HG03025 (cell line): ENCODE measurements around the gene NSUN3.
"Not testable (repeated sequence)": the region's sequence is repeated elsewhere in the genome, so short reads cannot be mapped to it uniquely, and the experiment has no call there.

Source experiments
- ATAC-seq: cut with Tn5 transposase; IDR thresholded peaks from one replicate; pipeline ENCODE4 v1.9.1; 2021; ENCODE audit warnings: mild to moderate bottlenecking, moderate library complexity; ENCODE audit not compliant: unreplicated experiment, low FRiP score

The NSUN3 gene

GRCh38 chr3:94066506-94067500 lies 3.9 kb downstream of the NSUN3 start:
- no peak for ATAC-seq

DNA sequence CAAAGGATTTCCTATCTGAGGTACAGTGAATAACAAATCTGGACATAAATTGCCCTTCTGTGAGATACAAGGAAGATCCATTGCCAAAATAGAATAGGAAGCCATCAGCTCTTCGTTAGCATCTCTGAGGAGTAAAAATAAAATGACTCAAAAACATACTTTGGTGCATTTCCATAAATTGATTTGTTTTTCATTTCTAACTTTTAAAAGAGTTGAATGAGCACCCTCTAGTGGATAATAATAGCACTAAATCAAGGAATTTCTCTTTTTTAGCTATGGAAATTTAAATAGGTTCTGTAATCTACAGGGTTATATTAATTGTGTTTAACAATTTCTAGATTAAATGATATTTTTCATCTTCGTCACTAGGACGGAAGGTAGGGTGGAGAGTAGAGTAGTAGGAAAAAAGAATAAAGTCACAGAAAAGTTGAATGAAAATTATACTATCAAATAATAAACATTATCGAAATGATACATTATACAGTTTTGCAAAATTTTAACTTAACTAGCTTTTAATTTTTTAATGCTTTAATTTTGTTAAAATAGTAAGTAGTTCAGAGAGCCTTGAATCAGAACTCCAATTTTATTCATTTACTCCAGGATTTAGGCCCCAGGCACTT lies 6.4 kb downstream of the NSUN3 start:
- no peak for ATAC-seq

GRCh38 chr3:94070341-94070911 lies 7.6 kb downstream of the NSUN3 start:
- ATAC-seq = peak; percentile 83

DNA sequence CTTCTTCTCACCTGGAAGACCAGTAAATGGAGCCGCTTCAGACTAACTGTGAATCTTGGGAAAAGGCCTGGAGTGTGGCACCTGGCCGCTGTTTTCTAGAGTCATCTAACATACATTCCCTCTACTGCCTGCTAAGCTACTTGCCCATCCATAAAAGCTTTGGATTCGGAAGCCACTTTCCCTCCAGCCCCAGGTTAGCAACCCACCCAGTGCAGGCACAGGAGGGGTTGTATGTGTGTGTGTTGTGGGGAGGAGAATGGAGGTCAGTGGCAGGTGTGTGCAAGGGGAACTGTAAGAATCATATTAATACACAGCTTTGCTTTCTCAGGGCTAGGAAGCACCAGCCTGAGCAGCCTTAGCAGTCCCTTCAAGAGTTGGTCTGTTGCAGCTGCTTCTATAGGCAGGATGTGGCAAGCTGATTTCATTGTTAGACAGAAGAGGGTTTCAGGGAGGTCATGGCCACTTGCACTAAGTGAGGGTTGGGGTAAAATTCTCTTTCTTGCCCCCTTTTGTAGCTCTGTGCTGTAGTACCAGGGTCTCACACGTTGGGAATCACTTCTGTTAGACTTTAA lies 8.9 kb downstream of the NSUN3 start:
- peak; percentile 46 for ATAC-seq

DNA sequence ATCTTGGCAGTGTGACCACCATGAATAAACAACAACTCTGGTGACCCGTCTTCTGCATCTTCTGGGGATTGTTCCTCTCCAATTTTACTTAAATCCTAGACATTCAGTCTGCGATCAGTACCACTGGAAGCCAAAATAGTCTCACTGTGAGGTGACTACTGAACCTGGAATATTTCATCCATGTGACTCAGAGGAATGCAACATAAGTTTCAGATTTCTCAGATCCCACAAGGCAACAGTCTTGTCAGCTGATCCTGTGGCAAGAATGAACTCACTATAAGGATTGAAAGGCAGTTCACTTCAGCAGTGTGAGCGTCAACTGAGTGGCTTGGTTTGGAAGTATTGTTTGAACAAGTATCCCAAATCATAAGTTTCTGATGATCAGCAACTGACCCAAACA lies 13.2 kb downstream of the NSUN3 start:
- no peak for ATAC-seq

DNA sequence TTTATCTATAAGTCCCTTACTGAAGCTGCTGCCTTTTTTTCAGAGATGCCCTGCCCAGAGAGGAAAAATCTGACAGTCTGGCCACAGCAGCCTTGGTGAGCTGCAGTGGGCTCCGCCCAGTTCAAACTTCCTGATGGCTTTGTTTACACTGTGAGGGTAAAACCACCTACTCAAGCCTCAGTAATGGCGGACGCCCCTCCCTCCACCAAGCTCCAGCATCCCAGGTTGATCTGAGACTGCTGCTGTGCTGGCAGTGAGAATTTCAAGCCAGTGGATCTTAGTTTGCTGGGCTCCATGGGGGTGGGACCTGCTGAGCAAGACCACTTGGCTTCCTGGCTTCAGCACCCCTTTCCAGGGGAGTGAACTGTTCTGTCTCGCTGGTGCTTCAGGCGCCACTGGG lies 17.7 kb downstream of the NSUN3 start:
- ATAC-seq = not testable (repeated sequence)

DNA sequence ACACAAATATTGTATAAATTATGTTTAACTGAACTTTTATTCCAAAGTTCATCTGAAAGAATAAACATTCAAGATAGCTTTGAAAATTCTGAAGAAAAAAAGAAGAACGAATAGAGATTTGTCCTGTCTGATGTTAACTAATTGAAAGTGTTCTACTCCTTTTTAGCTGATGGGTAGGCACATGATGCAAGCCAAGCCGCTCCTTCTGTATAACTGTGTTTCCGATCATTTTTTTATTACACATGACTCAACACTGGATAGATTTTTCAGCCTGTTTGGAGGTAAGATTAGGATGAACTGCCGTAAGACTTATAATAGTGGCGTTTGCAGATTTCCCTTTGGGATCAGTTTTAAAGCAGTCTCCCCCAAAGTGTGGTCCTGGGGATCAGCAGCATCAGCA lies 19.0 kb downstream of the NSUN3 start:
- no peak for ATAC-seq

DNA sequence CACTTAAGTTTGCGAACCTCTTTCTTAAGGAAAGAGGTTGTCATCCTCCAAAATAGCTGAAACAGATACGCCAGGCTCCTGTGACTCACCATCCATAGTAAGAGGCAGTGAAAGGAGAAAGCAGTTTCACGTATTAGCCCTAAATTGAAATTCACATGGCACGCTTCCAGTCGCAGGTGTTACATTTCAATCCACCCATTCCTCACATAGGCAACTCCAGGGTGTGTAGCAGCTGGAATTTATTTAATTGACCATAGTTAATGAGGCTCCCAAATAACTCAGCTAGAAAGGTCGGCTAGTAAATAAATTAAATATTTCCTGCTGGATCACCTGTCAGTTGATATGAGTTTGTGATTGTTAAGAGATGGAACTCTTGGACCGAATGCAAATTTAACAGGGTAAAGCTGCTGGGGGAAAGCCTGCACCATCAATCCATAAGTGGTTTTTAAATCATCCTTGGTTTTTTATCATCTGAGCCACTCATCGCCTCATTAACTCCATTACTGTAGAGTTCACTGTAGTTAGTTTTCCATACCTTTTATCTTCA lies 19.6 kb downstream of the NSUN3 start:
- no peak for ATAC-seq

DNA sequence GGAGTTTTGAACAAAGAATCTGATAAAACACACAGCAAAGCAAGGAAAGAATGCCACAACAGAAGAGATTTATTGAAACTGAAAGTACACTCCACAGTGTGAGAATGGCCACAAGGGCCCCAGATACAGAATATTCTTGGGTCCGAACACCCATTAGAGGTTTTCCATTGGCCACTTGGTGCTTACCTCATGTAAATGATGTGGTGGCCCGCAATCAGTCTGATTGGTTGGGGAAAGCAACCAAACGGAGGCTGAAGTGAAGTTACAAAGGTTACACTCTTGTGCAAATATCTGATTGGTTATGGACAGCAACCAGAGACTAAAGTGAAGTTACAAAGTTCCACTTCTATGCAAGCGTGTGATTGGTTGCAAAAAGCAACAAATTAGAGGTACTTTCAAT lies 20.4 kb downstream of the NSUN3 start:
- ATAC-seq = no peak

GRCh38 chr3:94089126-94089525 lies 26.3 kb downstream of the NSUN3 start:
- ATAC-seq = no peak

DNA sequence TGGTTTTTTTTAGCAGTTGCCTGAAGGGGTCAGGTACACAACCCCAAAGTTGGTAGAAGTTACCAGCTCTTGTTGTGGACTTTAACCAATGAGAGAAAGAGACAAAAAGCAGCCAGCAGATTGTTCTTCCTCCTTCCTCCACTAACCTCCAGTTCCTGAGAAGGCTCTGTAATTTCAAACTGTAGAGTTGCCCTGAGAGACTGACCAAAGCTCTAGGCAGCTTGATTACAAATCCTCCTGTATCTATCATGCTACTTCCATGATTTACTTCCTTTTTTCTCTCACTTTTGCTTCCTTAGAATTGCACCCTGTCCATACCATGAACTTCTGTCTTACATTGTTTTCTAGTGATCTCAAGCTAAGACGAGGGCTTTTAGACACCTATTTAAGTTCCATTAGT lies 29.2 kb downstream of the NSUN3 start:
- no peak for ATAC-seq

- ATAC-seq = no peak
These were observed 30.3 kb downstream of the NSUN3 start for GRCh38 chr3:94093151-94093550.

- no peak for ATAC-seq
These were observed 32.2 kb downstream of the NSUN3 start for GRCh38 chr3:94095111-94095510.

DNA sequence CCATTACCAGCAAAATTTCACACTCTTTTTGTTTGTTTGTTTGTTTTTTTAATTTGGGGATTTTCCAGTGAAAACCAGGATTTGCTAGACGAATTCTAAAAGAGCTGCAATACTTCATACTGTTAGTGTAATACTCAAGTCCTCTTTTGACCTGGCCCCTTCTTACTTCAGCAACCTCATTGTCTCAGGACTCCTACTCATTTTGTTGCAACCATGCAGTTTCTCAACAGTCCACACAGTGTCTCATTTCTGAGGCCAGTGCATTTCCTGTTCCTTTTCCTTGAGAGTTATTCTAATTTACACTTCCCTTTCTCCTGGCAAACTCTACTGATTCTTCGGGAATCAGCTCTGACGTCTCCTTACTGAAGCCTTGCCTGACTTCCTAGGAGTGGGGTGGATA lies 35.6 kb downstream of the NSUN3 start:
- no peak for ATAC-seq

DNA sequence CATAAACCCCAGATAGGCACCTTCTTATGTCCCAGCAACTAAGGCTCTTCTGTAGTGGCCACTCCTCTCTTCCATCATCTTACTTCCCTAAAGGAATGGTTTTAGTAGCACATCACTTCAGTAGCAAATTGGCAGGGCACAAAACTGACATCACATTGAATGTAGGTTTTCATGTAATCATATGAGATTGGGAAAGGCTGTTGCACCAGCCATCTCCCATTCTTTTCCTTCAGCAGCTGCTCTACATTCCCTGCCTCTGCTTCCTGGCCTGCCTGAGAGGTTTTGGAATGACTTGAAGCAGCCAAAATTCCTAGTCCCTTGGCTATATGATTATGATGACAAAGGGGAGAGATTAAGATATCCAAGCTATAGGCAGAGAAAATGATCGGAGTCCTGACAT lies 36.5 kb downstream of the NSUN3 start:
- no peak for ATAC-seq

DNA sequence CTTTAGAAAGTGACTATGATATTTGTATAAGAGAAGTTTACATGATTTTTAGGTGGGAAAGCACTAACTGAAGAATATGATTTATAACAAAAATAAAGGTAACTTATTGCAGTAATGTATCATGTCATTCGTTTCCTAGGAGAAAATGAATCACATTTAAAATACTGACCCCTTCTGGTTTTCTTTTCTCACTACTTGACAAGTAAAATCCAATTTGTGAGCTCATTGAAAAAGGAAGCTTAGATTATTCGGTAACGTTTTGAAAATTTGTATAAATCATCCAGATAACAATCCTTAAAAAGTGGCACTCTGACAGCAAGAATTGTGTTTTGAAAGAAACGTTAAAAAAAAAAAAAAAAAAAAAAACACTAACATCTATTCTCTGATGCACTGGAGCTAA lies 39.0 kb downstream of the NSUN3 start:
- no peak for ATAC-seq

DNA sequence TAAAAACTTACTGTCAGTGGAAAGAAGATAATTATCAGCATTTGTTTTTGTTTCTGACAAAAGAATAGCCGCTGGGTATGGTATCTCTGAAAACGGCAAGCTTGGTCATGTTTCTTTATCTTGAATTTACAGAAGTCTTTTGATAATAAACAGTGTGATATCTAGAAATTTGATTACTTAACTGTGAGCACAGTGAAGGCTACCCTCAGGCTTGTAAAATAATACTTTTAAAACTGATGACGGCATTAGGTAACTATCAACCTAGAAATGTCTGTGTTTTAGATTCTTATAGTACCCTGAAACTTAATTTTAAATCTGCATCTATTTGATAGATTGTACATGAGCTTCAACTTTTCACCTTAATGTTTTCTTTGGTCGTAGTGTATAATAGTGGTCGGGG lies 43.4 kb downstream of the NSUN3 start:
- ATAC-seq = no peak

GRCh38 chr3:94110232-94110631 lies 47.4 kb downstream of the NSUN3 start:
- not testable (repeated sequence) for ATAC-seq

DNA sequence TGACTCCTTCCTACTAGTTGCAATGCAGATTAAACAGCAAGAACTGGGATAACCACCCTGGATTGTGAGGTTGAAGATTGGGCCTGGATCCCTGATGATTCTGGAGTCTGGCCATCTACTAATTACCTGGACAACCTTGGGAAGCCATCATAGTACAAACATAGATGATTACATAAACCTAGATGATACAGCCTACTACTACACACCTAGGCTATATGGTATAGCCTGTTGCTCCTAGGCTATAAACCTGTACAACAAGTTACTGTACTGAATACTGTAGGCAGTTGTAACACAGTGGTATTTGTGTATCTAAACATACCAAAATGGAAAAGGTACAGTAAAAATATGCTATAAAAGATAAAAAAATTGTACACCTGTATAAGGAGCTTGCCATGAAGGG lies 48.0 kb downstream of the NSUN3 start:
- ATAC-seq = no peak

GRCh38 chr3:94114666-94115065 lies 51.8 kb downstream of the NSUN3 start:
- ATAC-seq = no peak

DNA sequence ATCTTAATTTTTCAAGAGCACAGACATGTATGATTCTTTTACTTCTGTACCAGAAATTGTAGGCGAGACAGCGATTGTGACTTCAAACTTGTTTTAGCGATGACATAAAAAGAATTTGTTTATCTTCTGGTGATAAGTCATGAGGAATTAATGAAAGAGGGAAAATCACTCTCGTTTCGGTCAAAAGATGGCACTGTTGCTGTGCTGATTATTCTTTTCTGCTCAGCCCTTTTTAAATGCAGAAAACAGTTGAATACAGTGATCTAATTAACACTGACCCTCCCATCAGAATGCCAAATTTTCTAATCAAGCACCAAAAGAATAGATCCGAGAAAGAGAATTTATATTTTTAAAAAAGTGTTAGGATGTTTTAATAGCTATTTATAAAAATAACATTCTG lies 52.6 kb downstream of the NSUN3 start:
- no peak for ATAC-seq
